CD4-positive, alpha-beta T cell (primary cell): ENCODE data around the gene ARHGEF28. TPM values are rescaled to one million over a fixed set of nuclear protein-coding genes. Genes with fewer than 3 reads are reported as not detected.

Experiments
- ATAC-seq: fragments of 200-7000 bp; cut with Tn5 transposase; one replicate; pipeline ENCODE4 v1.10.0; 2022; ENCODE audit warnings: mild to moderate bottlenecking; ENCODE audit not compliant: poor library complexity
- CTCF ChIA-PET: fragments of 350-600 bp; sonication (Branson Sonifier 250); formaldehyde crosslinking; loops from one replicate; lab custom pipeline; 2021; ENCODE audit warnings: antibody characterized with exemption, inconsistent platforms; lab: Charles Lee
- POLR2A ChIA-PET: fragments of 350-600 bp; sonication (Branson Sonifier 250); formaldehyde crosslinking; loops from one replicate; lab custom pipeline; 2021; ENCODE audit warnings: antibody characterized with exemption, inconsistent platforms; lab: Charles Lee
- DNase-seq, 14 experiments: peaks; one replicate each; pipeline ENCODE4 v3.0.0-alpha.2; 2013 to 2020; ENCODE audit warnings: mixed read lengths in 2 of 14
- H3K27ac ChIP-seq, 2 donors: one replicate each; pipeline versions ENCODE4 v1.5.1 to v1.7.0; 2013; ENCODE audit warnings: low read length in 2 of 2, low read depth in 1 of 2, mild to moderate bottlenecking in 1 of 2
- H3K27me3 ChIP-seq, 2 experiments: 1 replicate in 1 of 2; 2 replicates in 1 of 2; pipeline versions ENCODE4 v1.6.1 to v1.7.0; 2013; ENCODE audit warnings: low read length in 2 of 2, control low read depth in 1 of 2, mild to moderate bottlenecking in 1 of 2, moderate library complexity in 1 of 2; ENCODE audit not compliant: insufficient read depth in 2 of 2, control insufficient read depth in 1 of 2
- H3K36me3 ChIP-seq: one replicate; pipeline ENCODE4 v1.6.1; 2013; ENCODE audit warnings: low read length, control low read depth; ENCODE audit not compliant: insufficient read depth
- H3K4me1 ChIP-seq: one replicate; pipeline ENCODE4 v1.6.1; 2013; ENCODE audit warnings: low read length, control low read depth; ENCODE audit not compliant: insufficient read depth
- H3K4me3 ChIP-seq: one replicate; pipeline ENCODE4 v1.5.1; 2013; ENCODE audit warnings: mild to moderate bottlenecking, low read length, moderate library complexity
- H3K9me3 ChIP-seq, 2 experiments: 1 replicate in 1 of 2; 2 replicates in 1 of 2; pipeline versions ENCODE4 v1.6.1 to v1.7.0; 2013; ENCODE audit warnings: low read length in 2 of 2, mild to moderate bottlenecking in 2 of 2, control low read depth in 1 of 2, moderate library complexity in 1 of 2; ENCODE audit not compliant: control insufficient read depth in 1 of 2, insufficient read depth in 1 of 2
- H3K27ac Mint-ChIP-seq: one replicate; pipeline ENCODE4 v1.8.0; 2020; ENCODE audit warnings: mixed read lengths
- H3K27me3 Mint-ChIP-seq: one replicate; pipeline ENCODE4 v1.8.0; 2021; ENCODE audit warnings: mixed read lengths
- H3K36me3 Mint-ChIP-seq: one replicate; pipeline ENCODE4 v1.8.0; 2021; ENCODE audit warnings: low read depth, mixed read lengths
- H3K4me1 Mint-ChIP-seq: one replicate; pipeline ENCODE4 v1.8.0; 2021; ENCODE audit warnings: low read depth, mixed read lengths
- H3K4me3 Mint-ChIP-seq: one replicate; pipeline ENCODE4 v1.8.0; 2020; ENCODE audit warnings: mild to moderate bottlenecking, mixed read lengths
- H3K9me3 Mint-ChIP-seq: one replicate; pipeline ENCODE4 v1.8.0; 2020; ENCODE audit warnings: mixed read lengths
- intact Hi-C, 2 experiments: fragments of 100-400 bp; cut with DNase I in 1 of 2; cut with micrococcal nuclease in 1 of 2; formaldehyde crosslinking; loops; one replicate each; pipeline versions ENCODE4 v1.15.1 to v1.9.0; 2023 to 2025; cut with DNase I, micrococcal nuclease
- total RNA-seq, 174 experiments: library from RNA in 2 of 174; stranded (reverse) in 2 of 174; gene quantifications; one replicate each; pipeline ENCODE4 v1.2.3 and lab custom pipeline; 2021 to 2026
- TF ChIP-seq, protein P1 (sequence below): fragments of 200-600 bp; IDR thresholded peaks from one replicate; pipeline ENCODE4 v1.8.0; 2022; ENCODE audit warnings: antibody characterized with exemption, mild to moderate bottlenecking

ARHGEF28 gene
- total RNA-seq, 2 experiments from 2014 or later, result not detected

DNA sequence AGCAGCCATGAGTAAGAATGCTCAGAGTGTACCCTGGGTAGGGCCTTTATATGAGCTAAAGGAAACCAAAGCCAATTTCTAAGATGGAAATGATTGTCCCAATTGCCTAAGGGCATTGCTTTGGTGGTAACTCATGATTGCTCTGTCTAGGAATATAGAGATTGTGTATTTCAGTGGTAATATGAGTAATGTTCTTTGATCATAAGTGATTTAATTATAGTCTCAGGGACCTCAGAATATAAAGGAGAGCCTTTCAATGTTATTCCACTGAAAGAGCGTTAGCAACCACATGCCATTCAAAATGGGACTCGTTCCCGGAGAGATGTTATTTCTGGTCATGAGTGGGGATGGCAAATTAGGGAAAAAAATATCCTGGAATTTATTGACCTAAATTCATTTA, 340.5 kb downstream of the ARHGEF28 start:
- intact Hi-C loops, result no loop called here
- H3K36me3 ChIP-seq, result no peaks in the 10 kb centered on the region
- ATAC-seq (no peak), DNase-seq (no peak)
- H3K4me3 ChIP-seq, result no peak overlapping the region
- no peak overlapping the region for H3K27ac Mint-ChIP-seq
- POLR2A ChIA-PET, result no interaction called here
- TF ChIP-seq, protein P1, sequence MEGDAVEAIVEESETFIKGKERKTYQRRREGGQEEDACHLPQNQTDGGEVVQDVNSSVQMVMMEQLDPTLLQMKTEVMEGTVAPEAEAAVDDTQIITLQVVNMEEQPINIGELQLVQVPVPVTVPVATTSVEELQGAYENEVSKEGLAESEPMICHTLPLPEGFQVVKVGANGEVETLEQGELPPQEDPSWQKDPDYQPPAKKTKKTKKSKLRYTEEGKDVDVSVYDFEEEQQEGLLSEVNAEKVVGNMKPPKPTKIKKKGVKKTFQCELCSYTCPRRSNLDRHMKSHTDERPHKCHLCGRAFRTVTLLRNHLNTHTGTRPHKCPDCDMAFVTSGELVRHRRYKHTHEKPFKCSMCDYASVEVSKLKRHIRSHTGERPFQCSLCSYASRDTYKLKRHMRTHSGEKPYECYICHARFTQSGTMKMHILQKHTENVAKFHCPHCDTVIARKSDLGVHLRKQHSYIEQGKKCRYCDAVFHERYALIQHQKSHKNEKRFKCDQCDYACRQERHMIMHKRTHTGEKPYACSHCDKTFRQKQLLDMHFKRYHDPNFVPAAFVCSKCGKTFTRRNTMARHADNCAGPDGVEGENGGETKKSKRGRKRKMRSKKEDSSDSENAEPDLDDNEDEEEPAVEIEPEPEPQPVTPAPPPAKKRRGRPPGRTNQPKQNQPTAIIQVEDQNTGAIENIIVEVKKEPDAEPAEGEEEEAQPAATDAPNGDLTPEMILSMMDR, result no peak
- H3K9me3 Mint-ChIP-seq, result no peaks in the 10 kb centered on the region
- H3K27me3 ChIP-seq, result peaks cover 0 to 3% of the 10 kb centered on the region in 2 experiments
- CTCF ChIA-PET, result no interaction called here
- H3K27me3 Mint-ChIP-seq, result peaks cover 2% of the 10 kb centered on the region
- no peaks in the 10 kb centered on the region for H3K4me1 Mint-ChIP-seq
- H3K27ac ChIP-seq, result no peak overlapping the region
- H3K9me3 ChIP-seq, result no peaks in the 10 kb centered on the region
- H3K36me3 Mint-ChIP-seq, result no peaks in the 10 kb centered on the region
- H3K4me3 Mint-ChIP-seq, result no peak overlapping the region
- H3K4me1 ChIP-seq, result no peaks in the 10 kb centered on the region

DNA sequence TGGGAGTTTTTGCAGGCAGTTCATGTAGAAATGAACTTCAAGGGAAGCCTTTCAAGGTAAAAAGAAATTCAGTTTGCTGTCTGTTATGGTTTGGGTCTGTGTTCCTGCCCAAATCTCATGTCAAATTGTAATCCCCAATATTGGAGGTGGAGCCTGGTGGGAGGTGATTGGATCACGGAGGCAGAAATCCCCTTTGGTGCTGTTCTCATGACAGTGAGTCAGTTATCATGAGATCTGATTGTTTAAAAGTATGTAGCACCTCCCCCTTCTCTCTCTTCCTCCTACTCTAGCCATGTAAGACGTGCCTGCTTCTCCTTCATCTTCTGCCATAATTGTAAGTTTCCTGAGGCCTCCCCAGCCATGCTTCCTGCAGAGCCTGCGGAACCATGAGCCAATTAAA, 341.4 kb downstream of the ARHGEF28 start:
- Mint-ChIP-seq H3K27ac (no peak overlapping the region), H3K36me3 (no peaks in the 10 kb centered on the region), H3K4me1 (no peaks in the 10 kb centered on the region), H3K27me3 (no peaks in the 10 kb centered on the region), H3K4me3 (no peak overlapping the region), H3K9me3 (no peaks in the 10 kb centered on the region)
- Histone ChIP-seq H3K27me3 (peaks cover 0 to 3% of the 10 kb centered on the region in 2 experiments), H3K4me1 (no peaks in the 10 kb centered on the region), H3K4me3 (no peak overlapping the region), H3K27ac (no peak overlapping the region), H3K36me3 (no peaks in the 10 kb centered on the region), H3K9me3 (no peaks in the 10 kb centered on the region)
- DNase-seq (no peak), ATAC-seq (no peak)
- ChIA-PET POLR2A (no interaction called here), CTCF (no interaction called here)
- TF ChIP-seq, protein P1, result no peak
- intact Hi-C loops, result no loop called here

DNA sequence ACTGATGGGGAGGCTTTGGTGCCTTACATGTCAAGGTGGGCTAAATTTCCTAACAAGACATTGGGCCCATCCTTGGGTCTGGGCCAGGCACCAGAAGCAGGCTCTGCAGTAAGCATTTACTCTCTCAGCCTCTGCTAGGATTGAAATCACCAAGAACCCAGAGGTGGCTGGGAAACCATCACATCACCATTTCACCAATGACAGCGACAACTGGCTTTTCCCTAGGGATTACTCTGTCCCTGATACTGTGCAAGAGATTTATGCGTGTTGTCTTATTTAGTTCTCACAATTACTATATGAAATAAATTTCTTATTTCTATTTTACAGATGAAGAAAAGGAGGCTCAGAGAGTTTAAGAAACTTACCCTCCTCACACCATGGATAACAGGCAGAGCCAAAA, 342.2 kb downstream of the ARHGEF28 start:
- H3K27me3 Mint-ChIP-seq, result no peaks in the 10 kb centered on the region
- intact Hi-C loops, result no loop called here
- no peak overlapping the region for H3K4me3 Mint-ChIP-seq
- no peaks in the 10 kb centered on the region for H3K36me3 ChIP-seq
- ChIA-PET CTCF (no interaction called here), POLR2A (no interaction called here)
- H3K4me1 ChIP-seq, result no peaks in the 10 kb centered on the region
- TF ChIP-seq, protein P1, result no peak
- ATAC-seq (no peak), DNase-seq (no peak)
- no peaks in the 10 kb centered on the region for H3K36me3 Mint-ChIP-seq
- no peak overlapping the region for H3K27ac Mint-ChIP-seq
- H3K27ac ChIP-seq, result no peak overlapping the region
- H3K9me3 ChIP-seq, result no peaks in the 10 kb centered on the region
- H3K27me3 ChIP-seq, result peaks cover 0 to 3% of the 10 kb centered on the region in 2 experiments
- no peaks in the 10 kb centered on the region for H3K9me3 Mint-ChIP-seq
- no peaks in the 10 kb centered on the region for H3K4me1 Mint-ChIP-seq
- no peak overlapping the region for H3K4me3 ChIP-seq
